ENCODE data around the gene PTPRC.

Gene PTPRC

GRCh38 chr1:198682850-198683249, 44.0 kb downstream of the PTPRC start:
- DNase-seq = no peak
- in situ Hi-C loops (cut with HindIII; ENCODE audit: low pct_ligation_motif_present, low pct_unique_long_range_greater_than_20kb, low sequenced_read_pairs) = no loop called here

- in situ Hi-C loops (cut with HindIII; ENCODE audit: low pct_ligation_motif_present, low pct_unique_long_range_greater_than_20kb, low sequenced_read_pairs) = no loop called here
- no peak for DNase-seq
Measured at GRCh38 chr1:198683449-198683848, 44.6 kb downstream of the PTPRC start.

- in situ Hi-C loops (cut with HindIII; ENCODE audit: low pct_ligation_motif_present, low pct_unique_long_range_greater_than_20kb, low sequenced_read_pairs) = no loop called here
Measured at GRCh38 chr1:198686069-198686728, 47.4 kb downstream of the PTPRC start.

DNA sequence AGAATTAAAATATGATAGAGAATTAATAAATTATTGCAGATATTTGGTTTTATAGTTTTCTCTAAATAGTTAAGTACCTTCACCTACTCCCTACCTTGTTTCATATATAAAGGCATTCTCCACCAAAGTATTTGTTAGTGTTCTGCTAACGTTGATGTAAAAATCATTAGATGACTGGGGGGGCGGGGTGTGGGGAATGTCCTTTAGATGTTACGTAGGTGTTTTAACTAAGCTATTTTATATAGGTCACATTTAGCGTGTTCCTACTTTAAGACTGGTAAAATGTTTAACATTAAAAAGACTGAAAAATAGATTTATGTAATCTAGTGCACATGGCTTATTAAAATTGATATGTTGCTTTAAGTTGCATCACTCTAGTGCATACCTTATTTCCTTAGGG, 48.6 kb downstream of the PTPRC start:
- no peak for DNase-seq
- in situ Hi-C loops (cut with HindIII; ENCODE audit: low pct_ligation_motif_present, low pct_unique_long_range_greater_than_20kb, low sequenced_read_pairs) = no loop called here

More at GRCh38 chr1:198686069-198686728, 47.4 kb downstream of the PTPRC start:
- DNase-seq = peak; percentile 60

DNA sequence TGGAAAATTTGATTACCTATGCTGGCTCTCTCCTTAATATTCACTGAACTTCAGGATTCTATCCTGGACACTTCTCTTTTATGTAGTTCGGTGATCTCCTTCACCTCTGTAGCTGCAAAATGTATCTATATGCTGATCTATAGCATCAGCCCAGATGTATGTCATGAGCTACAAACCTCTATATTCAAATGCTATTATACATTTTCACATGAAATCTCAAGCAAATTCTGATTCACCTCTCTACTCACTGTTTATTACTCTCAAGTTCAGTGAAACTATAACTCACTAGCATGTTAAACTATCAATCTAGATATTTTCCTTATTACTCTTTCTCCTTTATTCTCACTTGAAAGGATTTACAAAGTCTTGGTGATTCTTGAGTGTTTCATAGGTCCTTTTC, 52.2 kb downstream of the PTPRC start:
- no peak for DNase-seq
- in situ Hi-C loops (cut with HindIII; ENCODE audit: low pct_ligation_motif_present, low pct_unique_long_range_greater_than_20kb, low sequenced_read_pairs) = no loop called here

DNA sequence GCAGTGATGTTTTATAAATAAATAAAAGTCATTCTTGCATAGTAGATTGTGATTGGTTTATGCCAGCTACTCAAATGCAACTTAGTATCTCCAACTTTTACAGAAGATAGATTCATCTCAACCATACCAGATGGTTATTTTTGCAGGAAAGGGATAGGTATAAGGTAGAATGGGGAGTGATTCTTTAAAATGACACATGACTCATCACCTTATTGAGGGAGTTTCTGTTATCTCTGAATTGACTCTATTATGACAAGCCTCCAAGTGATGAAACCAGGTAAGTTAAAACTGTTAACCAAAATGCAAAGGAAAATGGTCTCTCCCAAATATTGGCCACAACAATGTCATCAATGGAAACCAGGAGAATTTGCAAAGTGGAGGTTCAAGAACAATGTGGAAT, 54.5 kb downstream of the PTPRC start:
- DNase-seq = no peak
- in situ Hi-C loops (cut with HindIII; ENCODE audit: low pct_ligation_motif_present, low pct_unique_long_range_greater_than_20kb, low sequenced_read_pairs) = no loop called here

- in situ Hi-C loops (cut with HindIII; ENCODE audit: low pct_ligation_motif_present, low pct_unique_long_range_greater_than_20kb, low sequenced_read_pairs) = no loop called here
- no peak for DNase-seq
Measured at GRCh38 chr1:198694542-198694941, 55.7 kb downstream of the PTPRC start.

GRCh38 chr1:198696211-198696610, 57.4 kb downstream of the PTPRC start:
- no peak for DNase-seq
- in situ Hi-C loops (cut with HindIII; ENCODE audit: low pct_ligation_motif_present, low pct_unique_long_range_greater_than_20kb, low sequenced_read_pairs) = no loop called here

- in situ Hi-C loops (cut with HindIII; ENCODE audit: low pct_ligation_motif_present, low pct_unique_long_range_greater_than_20kb, low sequenced_read_pairs) = no loop called here
- DNase-seq = peak; percentile 64
Measured at GRCh38 chr1:198699167-198700015, 60.6 kb downstream of the PTPRC start.

- in situ Hi-C loops (cut with HindIII; ENCODE audit: low pct_ligation_motif_present, low pct_unique_long_range_greater_than_20kb, low sequenced_read_pairs) = no loop called here
- no peak for DNase-seq
Measured at GRCh38 chr1:198700016-198700392, 61.2 kb downstream of the PTPRC start.

DNA sequence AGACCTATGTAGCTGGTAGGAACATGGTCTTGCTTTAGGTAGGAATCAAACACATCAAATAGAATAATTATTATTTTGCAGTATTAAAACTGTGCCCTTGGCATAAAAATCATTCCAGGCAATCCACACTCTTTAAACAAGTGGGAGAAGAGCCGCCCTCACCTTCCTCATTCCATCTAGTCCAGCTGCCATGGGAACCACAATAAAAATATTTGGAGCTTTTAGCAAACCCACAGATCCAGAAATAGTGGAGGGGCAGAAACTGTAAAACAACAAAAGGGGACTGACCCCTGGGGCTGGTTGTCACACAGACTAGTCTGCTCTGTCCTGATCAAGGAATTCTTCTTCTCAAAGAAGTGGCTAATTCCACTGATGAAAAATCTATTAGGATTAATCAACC, 61.6 kb downstream of the PTPRC start:
- in situ Hi-C loops (cut with HindIII; ENCODE audit: low pct_ligation_motif_present, low pct_unique_long_range_greater_than_20kb, low sequenced_read_pairs) = no loop called here
- DNase-seq = no peak

DNA sequence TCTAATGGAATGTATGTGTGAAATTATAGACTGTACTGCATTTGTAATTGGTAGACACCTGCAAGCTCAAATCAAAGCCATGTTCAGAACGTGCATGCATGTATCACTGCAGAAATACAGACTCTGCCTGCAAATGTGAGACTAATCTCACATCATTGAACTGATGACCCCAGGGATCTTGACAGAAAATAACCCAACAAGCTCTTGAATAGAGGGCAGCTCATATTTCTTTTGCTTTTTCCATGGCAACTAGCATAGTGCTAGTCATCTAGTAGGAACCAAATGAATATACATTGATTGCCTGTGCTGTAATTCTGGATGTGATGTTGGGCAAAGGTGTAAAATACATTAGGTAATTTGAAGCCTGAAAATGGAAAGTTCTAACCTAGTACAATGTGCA, 62.4 kb downstream of the PTPRC start:
- no peak for DNase-seq
- in situ Hi-C loops (cut with HindIII; ENCODE audit: low pct_ligation_motif_present, low pct_unique_long_range_greater_than_20kb, low sequenced_read_pairs) = no loop called here

GRCh38 chr1:198701766-198702539, 63.1 kb downstream of the PTPRC start:
- DNase-seq = no peak
- in situ Hi-C loops (cut with HindIII; ENCODE audit: low pct_ligation_motif_present, low pct_unique_long_range_greater_than_20kb, low sequenced_read_pairs) = no loop called here

DNA sequence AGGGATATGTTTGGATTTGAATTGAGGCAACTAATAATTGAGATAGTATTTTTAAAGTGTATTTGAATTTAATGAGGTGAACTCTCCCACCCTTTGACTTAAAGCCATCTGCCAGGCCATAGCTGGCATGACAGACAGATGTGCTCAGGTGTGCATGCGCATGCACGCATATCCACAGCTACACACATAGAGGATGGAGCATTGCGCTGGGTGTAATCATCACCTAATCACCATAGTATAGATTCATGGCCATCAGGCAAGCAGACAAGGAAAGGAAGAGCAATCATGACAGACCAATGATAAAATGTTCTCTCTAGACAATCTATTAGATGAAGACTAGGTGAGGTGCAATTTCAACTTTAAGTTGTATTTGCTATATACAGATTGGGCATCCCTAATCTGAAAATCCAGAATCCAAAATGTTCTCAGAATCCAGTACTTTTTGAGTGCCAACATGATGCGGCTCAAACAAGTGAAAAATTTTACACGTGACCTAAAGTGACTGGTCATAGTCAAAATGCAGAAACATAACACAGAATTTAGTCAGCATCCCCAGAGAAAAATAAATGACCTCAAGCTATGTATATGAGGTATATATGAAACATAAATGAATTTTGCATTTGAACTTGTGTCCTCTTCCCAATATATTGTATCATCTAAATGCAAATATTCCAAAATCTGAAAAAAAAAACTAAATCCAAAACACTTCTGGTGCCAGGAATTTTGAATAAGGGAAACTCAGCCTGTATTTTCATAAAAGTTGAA, 70.1 kb downstream of the PTPRC start:
- in situ Hi-C loops (cut with HindIII; ENCODE audit: low pct_ligation_motif_present, low pct_unique_long_range_greater_than_20kb, low sequenced_read_pairs) = no loop called here
- DNase-seq = no peak

DNA sequence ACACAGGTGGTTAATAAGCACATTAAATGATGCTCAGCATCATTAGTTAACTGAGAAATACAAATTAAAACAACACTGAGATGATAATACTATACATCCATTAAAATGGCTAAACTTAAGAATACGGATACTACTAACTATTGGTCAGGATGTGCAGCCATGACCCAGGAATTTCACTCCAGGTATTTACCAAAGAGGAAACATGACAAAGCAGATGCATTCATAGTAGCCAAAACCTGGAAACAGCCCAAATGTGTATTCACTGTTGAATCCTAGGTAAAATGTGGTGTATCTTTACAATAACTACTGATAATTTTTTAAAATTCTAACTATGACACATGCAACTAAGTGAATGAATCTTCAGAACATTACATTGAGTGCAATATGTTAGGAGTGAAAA, 73.0 kb downstream of the PTPRC start:
- DNase-seq = no peak
- in situ Hi-C loops (cut with HindIII; ENCODE audit: low pct_ligation_motif_present, low pct_unique_long_range_greater_than_20kb, low sequenced_read_pairs) = no loop called here

DNA sequence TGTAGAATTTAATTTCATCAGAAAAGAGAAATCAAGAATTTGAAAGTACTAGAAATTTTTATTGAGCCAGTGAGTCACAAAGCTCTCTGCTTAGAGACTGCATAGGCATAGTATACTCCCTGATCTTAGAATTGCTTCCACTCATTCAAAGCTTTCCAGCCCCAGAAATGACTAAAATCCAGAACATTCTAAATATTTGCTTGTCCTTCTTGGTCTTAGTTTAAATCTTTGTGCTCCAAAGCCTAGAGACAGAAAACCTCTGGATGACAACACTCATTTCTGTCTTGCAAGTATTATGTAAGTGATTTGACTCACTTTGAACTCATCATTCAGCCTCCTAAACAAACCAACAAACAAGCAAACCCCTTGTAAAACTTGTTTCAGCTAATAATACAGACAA, 74.2 kb downstream of the PTPRC start:
- DNase-seq = no peak
- in situ Hi-C loops (cut with HindIII; ENCODE audit: low pct_ligation_motif_present, low pct_unique_long_range_greater_than_20kb, low sequenced_read_pairs) = no loop called here

- in situ Hi-C loops (cut with HindIII; ENCODE audit: low pct_ligation_motif_present, low pct_unique_long_range_greater_than_20kb, low sequenced_read_pairs) = no loop called here
- no peak for DNase-seq
Measured at GRCh38 chr1:198714271-198714670, 75.4 kb downstream of the PTPRC start.

- in situ Hi-C loops (cut with HindIII; ENCODE audit: low pct_ligation_motif_present, low pct_unique_long_range_greater_than_20kb, low sequenced_read_pairs) = no loop called here
- DNase-seq = no peak
Measured at GRCh38 chr1:198716051-198716450, 77.2 kb downstream of the PTPRC start.

DNA sequence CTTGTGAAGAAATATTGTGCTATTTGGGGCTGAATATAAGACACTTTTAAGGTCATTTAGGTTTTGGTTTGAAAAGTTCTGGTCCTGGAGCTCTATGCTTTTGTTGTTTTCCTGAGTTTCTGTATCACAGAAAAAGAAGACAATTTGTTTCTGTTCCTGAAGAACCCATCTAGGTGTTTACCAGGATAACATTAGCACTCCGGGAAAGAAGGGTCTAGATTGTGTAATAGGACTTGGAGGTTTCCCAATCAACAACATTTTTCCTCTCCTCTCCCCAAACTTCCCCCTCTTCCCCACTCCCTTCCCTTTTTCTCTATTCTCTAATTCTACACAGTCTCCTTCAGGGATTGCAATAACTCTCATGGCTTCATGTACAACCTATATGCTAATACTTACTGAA, 78.7 kb downstream of the PTPRC start:
- in situ Hi-C loops (cut with HindIII; ENCODE audit: low pct_ligation_motif_present, low pct_unique_long_range_greater_than_20kb, low sequenced_read_pairs) = no loop called here

More for the DNA sequence above, 78.7 kb downstream of the PTPRC start:
- no peak for DNase-seq
